SH-SY5Y (cell line): Measurements from ENCODE around the gene JAZF1.

ENCODE experiments used
- GATA2 ChIP-seq: IDR thresholded peaks from 2 replicates; pipeline ENCODE4 v1.6.1; 2011; ENCODE audit warnings: mild to moderate bottlenecking, low read depth, low read length
- GATA3 ChIP-seq: IDR thresholded peaks from 2 replicates; pipeline ENCODE4 v1.6.1; 2011; ENCODE audit warnings: low read depth, mild to moderate bottlenecking, low read length, moderate library complexity

DNA sequence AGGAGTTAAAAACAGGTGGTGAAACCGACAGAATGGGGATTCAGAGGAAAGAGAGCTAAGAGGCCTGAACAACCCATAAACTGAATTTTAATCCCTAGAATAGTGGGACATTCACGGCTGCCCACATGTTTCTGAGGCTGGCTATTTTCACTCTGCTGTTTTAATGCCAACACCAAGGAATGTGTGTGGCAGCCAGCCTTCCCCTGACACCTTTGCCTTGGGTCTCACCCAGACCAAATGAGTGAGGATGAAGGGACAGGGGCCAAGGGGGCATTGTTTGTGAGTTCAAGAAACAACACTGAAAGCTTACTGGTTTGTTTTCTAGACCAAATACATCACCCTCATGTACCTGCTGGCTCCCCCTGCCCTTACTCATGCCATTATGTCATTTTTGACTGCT, 164.3 kb downstream of the JAZF1 start:
- TF ChIP-seq GATA3: no peak
- no peak for TF ChIP-seq GATA2
